Uterus (tissue), 2 donors: Measurements from ENCODE around the gene RNGTT.

Source experiments
- CTCF ChIP-seq, 4 experiments: fragments of 200-600 bp in 2 of 4; fragments of 450-650 bp in 2 of 4; sonication (generic) in 2 of 4; IDR thresholded peaks; one replicate each; pipeline ENCODE4 v1.5.1; 2016 to 2019; ENCODE audit warnings: antibody characterized with exemption in 4 of 4, mild to moderate bottlenecking in 2 of 4, moderate library complexity in 1 of 4
- POLR2A ChIP-seq, 2 donors: fragments of 450-650 bp; IDR thresholded peaks; one replicate each; pipeline ENCODE4 v1.6.1; 2016; ENCODE audit warnings: antibody characterized with exemption in 2 of 2, mild to moderate bottlenecking in 1 of 2, moderate library complexity in 1 of 2

DNA sequence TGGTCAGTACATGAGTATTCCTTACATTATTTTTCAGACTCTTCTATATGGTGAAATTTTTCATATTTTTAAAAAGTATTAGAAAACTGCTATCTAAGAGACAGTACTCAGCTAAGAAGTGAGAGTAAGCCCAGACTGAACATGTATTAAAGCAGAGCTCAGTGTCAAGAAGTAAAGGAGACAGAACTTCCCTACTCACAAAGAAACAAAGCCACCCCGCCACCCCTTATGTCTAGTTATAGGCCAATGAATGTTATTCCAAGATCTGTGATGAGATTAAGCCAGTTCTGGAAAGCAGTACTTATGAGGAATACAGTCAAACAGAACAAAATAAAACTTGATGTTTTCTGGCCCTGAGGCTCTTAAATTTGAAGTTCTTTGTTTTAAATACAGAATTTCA is 114.5 kb downstream of the RNGTT start:
- no peak for TF ChIP-seq CTCF (IDR thresholded peaks at IDR 0.05)
- no peak for TF ChIP-seq POLR2A (IDR thresholded peaks at IDR 0.05)
